Epithelial cell of esophagus (primary cell): Measurements from ENCODE around the gene STARD6.

Experiments used
- DNase-seq: peaks from one replicate; pipeline ENCODE4 v3.0.0; 2010; ENCODE audit warnings: low read depth
- H3K4me3 ChIP-seq: 2 replicates; pipeline ENCODE4 v1.5.1; 2011; ENCODE audit warnings: mild to moderate bottlenecking, low read length, control low read depth
- CTCF ChIP-seq: IDR thresholded peaks from 2 replicates; pipeline ENCODE4 v1.5.1; 2011; ENCODE audit warnings: low read depth, mild to moderate bottlenecking, low read length, control low read depth, inconsistent platforms; ENCODE audit not compliant: insufficient read depth; ENCODE audit errors: missing control alignments

Gene STARD6

GRCh38 chr18:54381640-54382039 lies 24.0 kb upstream of the STARD6 start:
- no peak for TF ChIP-seq CTCF
- DNase-seq = no peak
- no peak overlapping the region for H3K4me3 ChIP-seq

GRCh38 chr18:54378057-54378456 lies 20.4 kb upstream of the STARD6 start:
- no peak overlapping the region for H3K4me3 ChIP-seq
- TF ChIP-seq CTCF = no peak
- DNase-seq = no peak

GRCh38 chr18:54360406-54360805 lies 2.7 kb upstream of the STARD6 start:
- no peak overlapping the region for H3K4me3 ChIP-seq
- no peak for DNase-seq
- TF ChIP-seq CTCF = no peak

GRCh38 chr18:54359233-54359632 lies 1.6 kb upstream of the STARD6 start:
- no peak for DNase-seq
- no peak for TF ChIP-seq CTCF
- H3K4me3 ChIP-seq = peak overlapping the region; percentile 83

GRCh38 chr18:54358495-54359040 lies 910 bp upstream of the STARD6 start:
- DNase-seq = peak; percentile 4
- no peak for TF ChIP-seq CTCF
- peak overlapping the region; percentile 83 for H3K4me3 ChIP-seq

GRCh38 chr18:54357082-54357659 lies 487 bp downstream of the STARD6 start:
- DNase-seq = peak; percentile 33
- peak overlapping the region; percentile 83 for H3K4me3 ChIP-seq
- no peak for TF ChIP-seq CTCF

- DNase-seq = no peak
- H3K4me3 ChIP-seq = no peak overlapping the region
- TF ChIP-seq CTCF = no peak
Observed at GRCh38 chr18:54351186-54351585, 6.5 kb downstream of the STARD6 start.
